Right renal pelvis (tissue), 4 donors: ENCODE data around the gene ARHGAP20. TPM values are rescaled to one million over a fixed set of nuclear protein-coding genes. Genes with fewer than 3 reads are reported as not detected.
"Not testable (repeated sequence)": the region's sequence is repeated elsewhere in the genome, so short reads cannot be mapped to it uniquely, and the experiment has no call there.

Source experiments
- DNase-seq, 4 donors: peaks; one replicate each; pipeline ENCODE4 v3.0.0-alpha.2; 2013; ENCODE audit warnings: low read depth in 4 of 4, low spot score in 3 of 4, missing footprints in 1 of 4
- polyA plus RNA-seq, 4 donors: library from polyadenylated mRNA; unstranded; fragments of 120-200 nt; gene quantifications; one replicate each; pipeline ENCODE4 v1.2.1, GENCODE V29; 2013; ENCODE audit not compliant: insufficient read length in 4 of 4

The ARHGAP20 gene
- polyA plus RNA-seq, 4 donors: 4.7 to 6.5 (median 5.2) TPM

GRCh38 chr11:110716361-110716760 is 4.1 kb upstream of the ARHGAP20 start:
- DNase-seq: no peak

- no peak for DNase-seq
Measured at GRCh38 chr11:110715541-110715940, 3.3 kb upstream of the ARHGAP20 start.

GRCh38 chr11:110713449-110713776 is 1.2 kb upstream of the ARHGAP20 start:
- no peak for DNase-seq

GRCh38 chr11:110712659-110713448 is 617 bp upstream of the ARHGAP20 start:
- peak in 2 of 4 donors; percentile 20 to 32 for DNase-seq

GRCh38 chr11:110711448-110711775 is 825 bp downstream of the ARHGAP20 start:
- DNase-seq: no peak

GRCh38 chr11:110710628-110711381 is 1.4 kb downstream of the ARHGAP20 start:
- DNase-seq: peak; percentile 32 to 55 (median 40)

- DNase-seq: no peak
Measured at GRCh38 chr11:110704210-110704864, 7.9 kb downstream of the ARHGAP20 start.

GRCh38 chr11:110691926-110692325 is 20.3 kb downstream of the ARHGAP20 start:
- DNase-seq: no peak

GRCh38 chr11:110689306-110689705 is 22.9 kb downstream of the ARHGAP20 start:
- no peak for DNase-seq

- DNase-seq: no peak
Measured at GRCh38 chr11:110679323-110679975, 32.8 kb downstream of the ARHGAP20 start.

- no peak for DNase-seq
Measured at GRCh38 chr11:110675548-110675947, 36.7 kb downstream of the ARHGAP20 start.

- no peak for DNase-seq
Measured at GRCh38 chr11:110665689-110666465, 46.4 kb downstream of the ARHGAP20 start.

- DNase-seq: no peak
Measured at GRCh38 chr11:110655967-110656366, 56.3 kb downstream of the ARHGAP20 start.

- DNase-seq: no peak
Measured at GRCh38 chr11:110654456-110654855, 57.8 kb downstream of the ARHGAP20 start.

- DNase-seq: no peak
Measured at GRCh38 chr11:110645253-110645652, 67.0 kb downstream of the ARHGAP20 start.

- DNase-seq: no peak
Measured at GRCh38 chr11:110634370-110634769, 77.9 kb downstream of the ARHGAP20 start.

- DNase-seq: no peak
Measured at GRCh38 chr11:110631551-110631950, 80.7 kb downstream of the ARHGAP20 start.

GRCh38 chr11:110629594-110629993 is 82.6 kb downstream of the ARHGAP20 start:
- no peak for DNase-seq

- DNase-seq: no peak
Measured at GRCh38 chr11:110621826-110622225, 90.4 kb downstream of the ARHGAP20 start.

- DNase-seq: not testable (repeated sequence)
Measured at GRCh38 chr11:110619366-110619765, 92.9 kb downstream of the ARHGAP20 start.
